K562 (cell line): ENCODE results near the gene BICD1. TPM values are rescaled to one million over a fixed set of nuclear protein-coding genes. Genes with fewer than 3 reads are reported as not detected.

Source experiments
- ATAC-seq: fragments of 200-7000 bp; cut with Tn5 transposase; 3 replicates; pipeline ENCODE4 v1.9.1; 2020; ENCODE audit warnings: moderate library complexity
- BruUV-seq: library from RNA; stranded (reverse); fragments of 400-500 nt; replicated peaks from 2 replicates; lab custom pipeline; 2021; lab: Mats Ljungman, UMichigan
- CTCF ChIA-PET: fragments of 300-600 bp; formaldehyde crosslinking; extraction: SDS; loops from one replicate; lab custom pipeline; 2021; ENCODE audit warnings: low intra/inter-chr PET ratio; lab: Yijun Ruan, JAX
- POLR2A ChIA-PET: fragments of 300-600, 350-650 bp; sonication (Branson Sonifier 250); formaldehyde crosslinking; extraction: SDS; loops from one replicate; lab custom pipeline; 2021; ENCODE audit warnings: antibody characterized with exemption, inconsistent platforms; lab: Yijun Ruan, JAX
- DNase-seq, 4 experiments: peaks; one replicate each; pipeline versions ENCODE4 v3.0.0 to v3.0.0-alpha.2; 2011 to 2018; ENCODE audit warnings: low spot score in 3 of 4, mixed read lengths in 3 of 4; ENCODE audit errors: extremely low read depth in 1 of 4
- FAIRE-seq: peaks from 2 replicates; lab custom pipeline; 2011; peaks lifted over from hg19 to GRCh38; lab: Jason Lieb, UNC
- H2AFZ ChIP-seq: 2 replicates; pipeline ENCODE4 v1.6.0; 2011; ENCODE audit warnings: low read depth, low read length, control low read depth, inconsistent platforms
- H3K27ac ChIP-seq: fragments of 200-600 bp; 3 replicates; pipeline ENCODE4 v1.8.0; 2011; ENCODE audit warnings: low read depth, mild to moderate bottlenecking, control low read depth, inconsistent platforms, low read length, moderate library complexity, mixed read lengths; ENCODE audit errors: extremely low read depth
- H3K27me3 ChIP-seq, 2 experiments: fragments of 300-600 bp in 1 of 2; 2 replicates in 1 of 2; 3 replicates in 1 of 2; pipeline versions ENCODE4 v1.6.0 to v1.8.0; 2011; ENCODE audit warnings: inconsistent platforms in 2 of 2, low read length in 2 of 2, mild to moderate bottlenecking in 1 of 2, mixed read lengths in 1 of 2, moderate library complexity in 1 of 2; ENCODE audit not compliant: control insufficient read depth in 2 of 2, insufficient read depth in 2 of 2
- H3K36me3 ChIP-seq: fragments of 300-600 bp; 3 replicates; pipeline ENCODE4 v1.8.0; 2011; ENCODE audit warnings: mild to moderate bottlenecking, low read length, inconsistent platforms; ENCODE audit not compliant: control insufficient read depth, insufficient read depth
- H3K4me1 ChIP-seq, 2 experiments: fragments of 200-600 bp in 1 of 2; replicated peaks in 1 of 2; 2 replicates in 1 of 2; 3 replicates in 1 of 2; pipeline versions ENCODE4 v1.5.1 to v1.8.0; 2011; ENCODE audit warnings: inconsistent platforms in 2 of 2, low read length in 2 of 2, mild to moderate bottlenecking in 1 of 2, mixed read lengths in 1 of 2, moderate library complexity in 1 of 2; ENCODE audit not compliant: control insufficient read depth in 2 of 2, insufficient read depth in 2 of 2
- H3K4me2 ChIP-seq: 2 replicates; pipeline ENCODE4 v1.6.1; 2011; ENCODE audit warnings: low read length, control low read depth, inconsistent platforms, mixed read lengths; ENCODE audit not compliant: insufficient read depth
- H3K4me3 ChIP-seq: fragments of 200-600 bp; sonication (generic), shearing (Covaris generic); 2 replicates; pipeline ENCODE4 v1.5.1; 2016; ENCODE audit warnings: control low read depth, inconsistent platforms
- H3K79me2 ChIP-seq: fragments of 200-600 bp; 3 replicates; pipeline ENCODE4 v1.8.0; 2011; ENCODE audit warnings: low read length, inconsistent platforms; ENCODE audit not compliant: control insufficient read depth, insufficient read depth
- H3K9ac ChIP-seq, 2 experiments: 2 replicates each; pipeline versions ENCODE4 v1.6.0 to v1.6.1; 2011; ENCODE audit warnings: low read depth in 2 of 2, low read length in 2 of 2, control low read depth in 1 of 2, inconsistent platforms in 1 of 2, mild to moderate bottlenecking in 1 of 2, mixed read lengths in 1 of 2; ENCODE audit not compliant: insufficient read depth in 1 of 2
- H3K9me1 ChIP-seq: one replicate; pipeline ENCODE4 v1.6.0; 2011; ENCODE audit warnings: inconsistent platforms, mild to moderate bottlenecking, low read length, moderate library complexity; ENCODE audit not compliant: control insufficient read depth, insufficient read depth
- H3K9me3 ChIP-seq: replicated peaks from 2 replicates; pipeline ENCODE4 v1.5.1; 2011; ENCODE audit warnings: low read depth, low read length, inconsistent platforms; ENCODE audit not compliant: control insufficient read depth, insufficient read depth
- H4K20me1 ChIP-seq: replicated peaks from 2 replicates; pipeline ENCODE4 v1.6.1; 2011; ENCODE audit warnings: low read length, inconsistent platforms, mixed read lengths; ENCODE audit not compliant: control insufficient read depth, insufficient read depth
- ATF3 ChIP-seq, 2 experiments: fragments of 450-650 bp in 1 of 2; sonication (generic) in 1 of 2; formaldehyde crosslinking in 1 of 2; IDR thresholded peaks in 1 of 2; conservative IDR thresholded peaks in 1 of 2; 2 replicates each; pipeline versions ENCODE4 v1.6.1 to v1.8.1; 2016 to 2023; ENCODE audit warnings: mild to moderate bottlenecking in 2 of 2, moderate library complexity in 2 of 2, inconsistent platforms in 1 of 2, missing genetic modification reagents in 1 of 2
- CTBP1 ChIP-seq: fragments of 450-650 bp; IDR thresholded peaks from 2 replicates; pipeline ENCODE4 v1.6.1; 2016; ENCODE audit warnings: borderline replicate concordance
- ELF2 ChIP-seq: fragments of 250-450 bp; sonication (Bioruptor Pico); IDR thresholded peaks from 2 replicates; pipeline ENCODE4 v1.5.0; 2021; ENCODE audit warnings: mild to moderate bottlenecking
- EWSR1 ChIP-seq: fragments of 450-650 bp; IDR thresholded peaks from 2 replicates; pipeline ENCODE4 v1.6.1; 2018; ENCODE audit warnings: borderline replicate concordance, mild to moderate bottlenecking, low read depth, moderate library complexity; ENCODE audit not compliant: partially characterized antibody
- FOXJ2 ChIP-seq: fragments of 200-800 bp; sonication (Bioruptor generic); IDR thresholded peaks from 2 replicates; pipeline ENCODE4 v1.6.1; 2016; ENCODE audit warnings: missing genetic modification characterization, missing compliant biosample characterization
- GATAD2A ChIP-seq: fragments of 450-650 bp; IDR thresholded peaks from 2 replicates; pipeline ENCODE4 v1.6.1; 2017
- HMG20A ChIP-seq: fragments of 450-650 bp; formaldehyde crosslinking; conservative IDR thresholded peaks from 2 replicates; pipeline ENCODE4 v1.4.0; 2020; ENCODE audit warnings: mild to moderate bottlenecking, mixed read lengths
- POLR2AphosphoS2 ChIP-seq: IDR thresholded peaks from 2 replicates; pipeline ENCODE4 v1.6.1; 2012; ENCODE audit warnings: low read length, improper control_type of control experiment
- POU5F1 ChIP-seq: fragments of 150-350 bp; IDR thresholded peaks from 2 replicates; pipeline ENCODE4 v1.6.1; 2014; ENCODE audit warnings: borderline replicate concordance, low read length, low read depth, mild to moderate bottlenecking; ENCODE audit not compliant: partially characterized antibody
- RREB1 ChIP-seq: fragments of 250-450 bp; sonication (Bioruptor Pico); IDR thresholded peaks from 2 replicates; pipeline ENCODE4 v1.4.0; 2020
- SIX5 ChIP-seq, 2 experiments: IDR thresholded peaks; 2 replicates each; pipeline ENCODE4 v1.6.1; 2011; ENCODE audit warnings: low read length in 2 of 2, borderline replicate concordance in 1 of 2, low read depth in 1 of 2, mild to moderate bottlenecking in 1 of 2, moderate library complexity in 1 of 2; ENCODE audit not compliant: insufficient read depth in 1 of 2
- WGBS: fragments of 100-300 bp; shearing (Covaris generic); methylation state at CpG from one replicate; pipeline ENCODE4 v1.1.6; 2016; ENCODE audit warnings: low coverage, mixed read lengths; ENCODE audit not compliant: insufficient coverage; ENCODE audit errors: missing lambda C conversion rate; 5-methylcytosine and 5-hydroxymethylcytosine counted together
- in situ Hi-C: fragments of 300-500 bp; cut with MboI; formaldehyde crosslinking; loops from 4 replicates; pipeline ENCODE4 v1.15.0; 2018; ENCODE audit warnings: inconsistent platforms, mixed read lengths
- intact Hi-C: fragments of 100-400 bp; cut with micrococcal nuclease; formaldehyde crosslinking; loops from 2 replicates; pipeline ENCODE4 v1.14.2; 2022
- polyA plus RNA-seq, 8 experiments: library from polyadenylated mRNA; depleted of rRNA in 4 of 8; stranded (reverse) in 5 of 8; unstranded in 3 of 8; fragments of >200 nt; fragmentation: Nextera tagmentation in 2 of 8; fragmentation: Illumina TruSeq in 1 of 8; extraction: Ambion mirVana in 2 of 8; extraction: Trizol in 1 of 8; gene quantifications; 2 replicates each; pipeline versions ENCODE4 v1.2.1 to v1.2.3, GENCODE V29; 2011 to 2014; ENCODE audit warnings: inconsistent platforms in 1 of 8, missing spikeins in 1 of 8
- total RNA-seq, 7 experiments: library from RNA; depleted of rRNA in 6 of 7; stranded (reverse); fragments of >200 nt in 6 of 7; fragmentation: Illumina TruSeq in 2 of 7; extraction: Trizol in 2 of 7; gene quantifications; 2 replicates each; pipeline versions ENCODE4 v1.2.1 to v1.2.3, GENCODE V29; 2011 to 2021; ENCODE audit warnings: low replicate concordance in 1 of 7

BICD1 gene
- total and polyA plus RNA-seq, 9 of the 15 experiments (the other 6 are each of a cell fraction or from before 2014, with no cell fraction given): 3.5 to 21.1 (median 12.5) TPM

GRCh38 chr12:32131666-32132065, 25.0 kb downstream of the BICD1 start (continued):
- no peak for TF ChIP-seq ATF3 (IDR thresholded peaks at IDR 0.05)
- no peak for TF ChIP-seq ATF3 (CRISPR knock-in tag; conservative IDR thresholded peaks at IDR 0.05)
- TF ChIP-seq ELF2 (CRISPR knock-in tag): no peak
- TF ChIP-seq EWSR1: no peak

- FAIRE-seq (no peak), DNase-seq (no peak), ATAC-seq (peak; percentile 53)
- Histone ChIP-seq H4K20me1 (no peaks in the 10 kb centered on the region), H3K9me1 (no peaks in the 10 kb centered on the region), H3K9me3 (no peaks in the 10 kb centered on the region), H3K36me3 (no peaks in the 10 kb centered on the region), H2AFZ (no peak overlapping the region), H3K27me3 (no peaks in the 10 kb centered on the region), H3K4me2 (no peak overlapping the region), H3K79me2 (no peaks in the 10 kb centered on the region), H3K4me3 (no peak overlapping the region), H3K9ac (no peak overlapping the region), H3K4me1 (peaks cover 0 to 16% of the 10 kb centered on the region in 2 experiments; a peak in 3 of 5 replicates), H3K27ac (no peak overlapping the region)
- ChIA-PET POLR2A (interaction anchor here (0.6 to 1.0 kb wide), 4 partner anchors 9 to 505 kb away, joined by 3 to 4 read pairs (median 4); no protein-coding TSS in a partner anchor), CTCF (interaction anchor here (0.7 kb wide), 1 partner anchor 25 kb away, joined by 3 read pairs; no protein-coding TSS in a partner anchor)
- intact Hi-C loops: no loop called here
- no TSS peak for BruUV-seq
- WGBS: 18% methylated on average over 8 of the region's 8 CpGs
- in situ Hi-C loops: no loop called here
- TF ChIP-seq POU5F1 (no peak), FOXJ2 (no peak), RREB1 (CRISPR knock-in tag) (no peak), HMG20A (no peak), CTBP1 (peak; percentile 33; the same call in 1 of the 2 replicates), POLR2AphosphoS2 (no peak), SIX5 (IDR thresholded peaks at IDR 0.05; ENCODE audit: borderline replicate concordance in 1 of 2, insufficient read depth in 1 of 2, low read depth in 1 of 2, low read length in 2 of 2) (no peak), GATAD2A (no peak)
Observed at GRCh38 chr12:32134101-32134888, 27.6 kb downstream of the BICD1 start.
